Measurements from ENCODE around the gene ASF1A.

The ASF1A gene

DNA sequence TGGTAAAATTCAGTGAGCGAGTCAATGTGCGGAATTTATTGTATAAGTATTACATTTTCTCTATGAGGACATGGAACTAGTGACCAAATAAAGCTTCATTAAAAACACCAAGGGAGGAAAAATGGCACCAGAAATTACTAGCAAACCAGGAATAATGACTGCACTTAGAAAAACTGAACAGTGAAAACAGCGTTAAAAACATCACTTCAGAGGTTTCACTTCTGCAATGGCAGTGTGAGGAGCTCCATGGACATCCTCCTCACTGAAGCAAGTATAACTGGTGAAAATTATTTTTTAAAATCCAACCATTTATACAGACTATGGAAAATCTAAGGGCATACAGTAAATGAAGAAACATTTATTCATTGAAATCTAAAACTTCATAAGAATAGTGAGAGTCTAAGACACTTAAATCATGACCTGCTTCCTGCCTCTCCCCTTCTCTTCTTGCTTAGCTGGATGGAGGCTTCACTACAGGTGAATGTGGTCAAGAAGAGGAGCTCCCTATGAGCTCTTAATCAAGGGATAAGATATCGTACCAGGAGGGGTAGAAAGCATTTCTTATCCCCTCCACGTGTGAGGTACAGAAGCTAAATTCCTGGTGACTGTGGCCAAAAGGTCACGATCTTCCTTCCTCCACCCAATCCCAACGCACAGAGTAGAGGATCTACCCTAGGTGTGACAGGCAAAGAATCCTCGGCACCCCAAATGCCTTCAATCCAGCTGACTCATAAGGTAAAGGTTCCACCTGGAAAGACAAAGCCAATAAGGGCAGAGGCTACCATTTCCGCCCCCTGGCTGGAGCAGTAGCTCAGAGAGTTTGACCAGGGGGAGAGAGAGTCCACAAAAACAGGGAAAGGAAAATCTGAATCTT, 12.3 kb upstream of the ASF1A start:
- no peak for DNase-seq (ENCODE audit: low read depth)

DNA sequence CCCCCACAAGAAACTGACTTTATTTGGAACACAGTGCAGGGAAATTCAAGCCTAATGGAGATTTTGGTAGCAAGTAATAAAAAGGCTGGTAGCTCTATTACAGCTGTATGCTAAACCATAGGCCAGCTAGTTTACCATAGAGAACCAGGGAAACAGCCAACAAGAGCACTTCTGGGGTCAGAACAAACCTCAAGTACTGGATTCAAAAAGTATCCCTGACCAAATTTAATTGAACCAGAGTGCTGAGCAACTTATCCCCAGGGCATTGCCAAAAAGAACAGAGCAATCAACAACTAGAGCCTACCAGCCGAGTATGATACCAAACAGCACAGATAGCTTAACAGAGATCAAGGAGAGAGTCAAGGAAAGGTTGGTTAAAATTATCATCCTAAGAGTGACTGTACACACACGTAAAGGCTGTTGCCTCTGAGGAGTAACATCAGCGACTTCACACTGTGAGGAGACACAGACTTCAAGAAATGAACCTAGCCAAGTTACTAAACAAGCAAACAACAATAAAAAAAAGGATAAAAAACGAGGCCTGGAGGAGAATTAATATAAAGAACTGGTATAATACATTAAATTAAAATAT, 11.5 kb upstream of the ASF1A start:
- no peak for DNase-seq (ENCODE audit: low read depth)

DNA sequence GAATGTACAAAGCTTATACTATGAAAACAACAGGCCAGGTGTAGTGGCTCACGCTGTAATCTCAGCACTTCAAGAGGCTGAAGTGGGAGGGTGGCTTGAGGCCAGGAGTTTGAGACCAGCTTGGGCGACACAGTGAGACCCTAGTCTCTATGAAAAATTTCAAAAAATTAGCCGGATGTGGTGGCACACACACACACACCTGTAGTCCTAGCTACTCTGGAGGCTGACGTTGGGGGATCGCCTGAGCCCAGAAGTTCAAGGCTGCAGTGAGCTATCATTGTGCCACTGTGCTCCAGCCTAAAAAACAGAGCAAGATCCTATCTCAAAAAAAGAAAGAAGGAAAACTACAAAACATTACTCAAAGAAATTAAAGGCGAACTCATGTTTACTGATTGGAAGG, 7.3 kb upstream of the ASF1A start:
- DNase-seq (ENCODE audit: low read depth), result no peak

DNA sequence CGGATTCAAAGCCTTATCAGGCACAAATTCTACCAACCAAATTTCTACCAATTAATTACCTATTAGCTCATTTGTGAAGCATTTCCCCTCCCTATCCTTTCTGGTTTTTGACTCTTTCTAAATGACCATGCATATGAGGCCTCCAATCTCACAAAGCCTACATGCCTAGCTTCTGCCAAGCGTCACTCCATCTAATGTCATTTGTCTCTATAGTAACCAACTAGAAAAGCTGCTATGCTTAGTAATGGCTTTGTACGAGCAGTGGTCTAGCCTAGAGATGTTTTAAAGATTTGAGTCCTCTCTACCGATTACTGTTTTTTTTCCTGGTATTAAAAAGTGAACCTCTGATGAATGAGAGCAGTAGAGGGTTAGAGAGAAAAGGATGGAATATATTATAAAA, 4.8 kb upstream of the ASF1A start:
- no peak for DNase-seq (ENCODE audit: low read depth)

DNA sequence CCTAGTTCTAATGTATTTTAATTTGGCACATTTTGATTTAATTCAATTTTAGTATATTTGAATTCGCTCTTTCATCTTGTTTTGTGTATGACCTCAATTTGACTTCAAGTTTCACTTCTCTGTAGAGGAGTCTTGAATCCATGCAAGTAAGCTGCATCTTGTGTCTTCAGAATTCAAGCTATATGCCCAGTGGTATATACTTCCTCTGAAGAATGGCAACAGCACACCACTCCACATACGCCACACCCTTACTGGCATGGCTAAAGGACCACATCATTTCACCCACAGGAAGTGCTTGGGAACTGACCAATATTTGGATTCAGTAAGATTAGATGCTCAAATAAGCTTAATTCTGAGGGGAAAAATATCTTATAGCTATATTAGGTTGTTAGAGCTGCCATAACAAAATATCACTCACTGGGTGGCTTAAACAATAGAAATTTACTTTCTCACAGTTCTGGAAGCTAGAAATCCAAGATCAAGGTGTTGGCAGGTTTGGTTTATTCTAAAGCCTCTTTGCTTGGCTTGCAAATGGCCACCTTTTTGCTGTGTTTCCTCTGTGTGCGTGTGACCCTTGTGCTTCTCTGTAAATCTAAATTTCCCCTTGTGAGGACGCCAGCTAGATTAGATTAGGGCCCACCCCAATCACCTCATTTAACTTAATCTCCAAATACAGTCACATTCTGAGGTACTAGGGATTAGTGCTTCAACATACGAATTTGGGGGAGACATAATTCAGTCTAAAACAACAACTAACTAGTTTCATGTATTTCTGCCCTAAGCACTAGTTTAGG, 2.8 kb upstream of the ASF1A start:
- no peak for DNase-seq (ENCODE audit: low read depth)

DNA sequence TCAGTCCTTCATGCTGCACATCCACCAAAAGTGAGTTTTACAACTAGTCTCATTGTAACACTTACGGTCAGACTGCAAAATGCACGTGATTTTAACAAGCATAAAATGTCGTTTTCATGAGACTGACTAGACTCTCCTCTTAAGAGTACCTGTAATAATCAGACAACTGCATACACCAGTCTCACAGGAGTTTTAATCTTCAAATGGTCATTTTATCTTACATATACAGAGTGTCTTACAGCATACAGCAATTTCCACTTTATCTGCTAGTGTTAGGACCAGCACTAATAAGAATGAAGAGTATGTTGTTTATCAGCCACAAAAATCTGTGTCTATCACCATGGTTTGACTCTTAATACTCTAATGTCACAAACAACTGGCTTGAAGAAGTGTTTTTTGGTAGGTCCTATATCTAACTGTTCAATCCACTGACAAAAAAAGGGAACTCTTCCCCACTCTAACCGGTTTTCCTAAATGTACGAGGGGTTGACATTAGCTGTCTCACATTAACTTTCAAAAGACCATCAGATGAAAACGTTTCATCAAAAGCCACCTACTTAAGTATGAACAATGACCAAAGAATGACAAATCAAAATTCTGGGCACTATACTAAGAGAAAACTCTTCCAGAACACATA, 1.5 kb upstream of the ASF1A start:
- DNase-seq (ENCODE audit: low read depth), result no peak

DNA sequence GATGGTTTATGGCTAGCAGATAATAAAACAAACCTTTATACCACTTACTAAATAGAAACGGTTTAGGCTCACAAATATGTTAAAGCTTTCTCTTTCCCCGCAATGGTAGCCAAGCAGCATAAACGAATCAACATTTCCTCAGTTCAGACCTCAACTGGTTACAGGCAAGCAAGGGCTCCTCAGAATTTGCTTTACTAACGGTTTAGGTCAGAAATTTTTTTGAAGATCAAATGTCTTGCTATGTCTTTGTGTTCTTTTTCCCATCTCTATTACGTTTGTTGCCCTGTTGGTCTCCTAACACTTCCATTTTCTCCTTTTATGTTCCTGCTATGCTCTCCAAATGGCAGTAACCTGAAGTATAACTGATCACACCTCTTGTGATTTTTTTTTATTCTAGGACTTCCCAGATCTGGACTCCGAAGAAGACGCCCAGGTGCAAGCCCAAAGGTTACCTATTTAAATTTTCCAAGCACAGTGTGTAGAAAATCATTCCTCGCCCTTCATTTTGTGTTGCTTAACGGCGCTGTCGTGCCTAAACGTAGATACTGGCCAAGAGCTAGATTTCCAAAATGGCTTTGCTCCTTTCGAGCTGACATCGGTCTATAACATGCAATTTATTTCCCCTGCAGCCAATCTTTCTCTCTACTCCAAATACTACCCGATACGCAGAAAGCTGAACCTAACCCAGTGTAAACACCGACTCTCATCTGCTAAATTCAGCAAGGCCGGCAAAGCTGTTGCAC, 717 bp upstream of the ASF1A start:
- peak; percentile 68 for DNase-seq (ENCODE audit: low read depth)

DNA sequence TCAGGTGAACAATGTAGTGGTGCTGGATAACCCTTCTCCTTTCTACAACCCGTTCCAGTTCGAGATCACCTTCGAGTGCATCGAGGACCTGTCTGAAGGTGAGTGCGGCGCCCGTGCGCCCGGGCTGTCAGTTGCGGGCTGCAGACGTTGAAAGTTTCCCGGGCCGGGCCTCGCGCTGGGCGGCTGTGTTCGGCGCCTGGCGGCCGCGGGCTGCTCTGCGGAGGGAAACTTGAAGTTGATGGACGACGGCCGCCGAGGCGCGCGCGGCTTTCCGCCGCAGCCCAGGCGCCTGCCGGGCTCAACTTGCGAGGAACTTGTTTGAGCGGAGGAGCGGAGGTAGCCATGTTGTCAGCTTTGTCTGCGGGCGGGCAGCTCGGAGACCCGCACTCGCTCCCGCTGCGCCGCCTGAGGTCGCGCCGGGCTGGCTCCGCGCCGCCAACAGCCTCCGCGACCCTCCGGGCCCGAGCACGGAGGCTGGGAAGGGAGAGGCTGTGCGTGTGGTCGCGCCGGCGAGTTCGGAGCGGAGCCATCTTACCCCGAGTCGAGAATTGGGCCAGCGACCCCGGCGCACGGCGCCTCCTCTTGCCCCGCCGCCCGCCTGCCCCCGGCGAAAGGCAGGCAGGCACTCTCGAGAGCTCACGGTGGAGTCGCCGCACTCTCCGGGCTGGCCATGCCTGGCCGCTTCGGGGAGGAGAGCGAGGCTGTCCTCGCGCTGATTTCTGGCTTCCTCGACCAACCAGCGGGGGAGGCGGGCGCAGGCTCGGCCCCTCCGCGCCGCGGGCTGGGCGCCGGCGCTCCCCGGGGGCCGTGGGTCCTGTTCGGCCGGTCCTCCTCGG, 691 bp downstream of the ASF1A start:
- no peak for DNase-seq (ENCODE audit: low read depth)

DNA sequence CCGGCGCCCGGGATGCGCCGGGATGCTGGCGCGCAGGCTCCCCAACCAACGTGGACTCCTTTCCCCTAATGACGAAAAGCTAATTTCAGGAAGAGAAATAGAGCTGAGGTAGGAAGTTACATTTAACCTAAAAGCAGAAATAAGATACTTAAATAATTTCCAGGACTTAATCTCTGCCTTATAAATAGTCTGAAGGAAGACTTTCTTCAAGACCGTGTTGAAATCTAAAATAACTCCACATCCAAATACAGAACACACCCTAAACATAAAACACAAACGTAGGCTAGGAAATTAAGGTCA, 1.3 kb downstream of the ASF1A start:
- no peak for DNase-seq (ENCODE audit: low read depth)

DNA sequence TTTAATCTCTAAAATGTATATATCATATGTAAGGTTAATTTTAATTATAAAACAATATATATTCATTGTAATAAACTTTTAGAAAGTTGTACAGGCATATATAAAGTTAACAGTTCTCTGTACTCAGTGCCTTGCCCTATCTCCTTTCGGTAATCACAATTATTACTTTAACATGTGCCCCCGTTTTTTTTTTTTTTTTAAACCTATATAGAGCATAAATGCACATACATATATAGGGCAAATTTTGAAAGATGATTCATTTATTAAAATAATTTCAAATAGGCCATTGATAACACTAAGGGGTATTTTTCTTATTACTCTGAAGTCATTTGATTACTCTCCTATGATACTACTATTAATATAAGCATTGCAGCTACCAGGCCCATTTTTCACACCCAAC, 1.9 kb downstream of the ASF1A start:
- no peak for DNase-seq (ENCODE audit: low read depth)

DNA sequence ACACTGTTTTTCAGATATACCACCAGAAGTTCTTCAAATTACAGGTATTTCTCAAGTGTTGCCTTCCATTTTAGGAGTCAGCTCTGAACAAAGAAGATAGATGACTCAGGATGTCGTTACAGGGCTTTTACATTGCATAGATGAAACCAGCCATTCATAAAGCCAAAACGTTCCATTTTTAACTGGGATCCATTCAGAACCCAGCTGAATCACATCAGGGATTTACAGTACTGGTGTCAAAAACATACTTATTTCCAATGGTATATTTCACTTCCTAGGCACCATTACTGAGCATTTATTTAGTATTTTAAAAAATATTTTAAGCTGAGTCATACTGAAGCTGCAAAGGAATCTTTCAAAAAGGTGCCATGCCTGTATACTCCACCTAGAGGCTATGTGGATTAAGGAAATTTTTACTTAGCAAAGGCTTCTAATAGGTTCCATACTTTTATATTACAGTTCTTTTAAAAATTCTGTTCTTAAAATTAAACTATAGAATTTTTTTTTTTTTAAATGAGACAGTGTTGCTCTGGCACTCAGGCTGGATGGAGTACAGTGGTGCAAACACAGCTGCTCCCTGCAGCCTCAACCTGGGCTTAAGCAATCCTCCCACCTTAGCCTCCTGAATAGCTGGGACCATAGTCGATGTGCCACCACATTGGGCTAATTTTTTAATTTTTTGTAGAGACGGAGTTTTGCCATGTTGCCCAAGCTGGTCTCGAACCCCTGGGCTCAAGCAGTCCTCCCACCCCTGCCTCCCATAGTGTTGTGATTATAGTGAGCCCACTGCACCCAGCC, 2.6 kb downstream of the ASF1A start:
- DNase-seq (ENCODE audit: low read depth), result peak; percentile 56

DNA sequence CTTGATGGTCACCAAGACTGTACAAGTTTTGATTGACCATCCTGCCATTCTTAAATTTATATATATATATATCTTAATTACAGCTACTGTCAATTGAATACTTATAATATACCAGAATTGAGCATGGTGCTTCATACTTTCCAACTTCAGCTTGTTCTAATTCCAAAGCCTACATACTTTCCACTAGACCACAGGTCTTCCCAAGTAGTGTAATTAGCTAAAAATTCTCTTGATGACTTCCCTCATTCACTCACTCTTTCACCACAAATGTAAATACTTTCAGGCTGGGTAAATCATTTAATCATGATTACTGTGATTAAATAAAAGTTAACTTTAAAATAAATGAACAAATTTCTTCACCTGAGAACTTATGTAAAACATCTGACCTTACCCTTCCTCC, 3.4 kb downstream of the ASF1A start:
- no peak for DNase-seq (ENCODE audit: low read depth)

DNA sequence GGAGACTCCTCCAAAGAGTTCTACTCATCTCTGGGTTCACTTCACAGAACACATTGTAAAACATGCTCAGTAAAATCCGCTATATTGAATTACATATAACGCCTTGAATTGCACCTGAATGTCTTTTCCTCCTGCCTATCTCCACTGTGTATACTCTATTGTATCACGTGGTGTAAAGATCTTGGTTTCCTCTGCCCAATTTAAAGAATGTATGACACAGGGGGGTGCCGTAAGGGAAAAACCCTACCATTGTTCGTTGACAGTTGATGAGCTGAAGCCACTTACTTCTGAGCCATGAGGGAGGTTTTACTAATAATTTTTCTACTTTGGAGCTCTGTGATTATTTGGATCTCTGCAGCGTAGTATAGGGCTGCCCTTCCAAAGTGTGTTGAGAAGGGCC, 6.0 kb downstream of the ASF1A start:
- DNase-seq (ENCODE audit: low read depth), result no peak

DNA sequence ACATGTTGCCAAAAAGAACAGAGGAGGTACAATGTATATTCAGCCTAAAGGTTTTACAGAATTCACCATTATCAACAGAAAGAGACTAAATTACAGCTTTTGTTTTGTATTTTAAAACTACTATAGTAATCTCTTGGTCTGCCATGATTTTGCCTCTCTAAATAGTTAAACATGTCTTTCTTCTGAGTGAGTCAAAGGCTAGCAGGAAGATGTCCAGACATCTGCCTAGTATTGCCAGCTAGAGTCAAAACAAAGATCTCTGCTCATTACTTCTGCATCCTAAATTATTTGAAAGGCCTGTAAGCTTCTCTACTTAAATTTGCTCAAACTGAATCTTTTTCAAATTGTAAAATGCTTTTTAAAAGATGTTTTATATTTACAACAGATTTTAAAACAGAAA, 8.8 kb downstream of the ASF1A start:
- no peak for DNase-seq (ENCODE audit: low read depth)

DNA sequence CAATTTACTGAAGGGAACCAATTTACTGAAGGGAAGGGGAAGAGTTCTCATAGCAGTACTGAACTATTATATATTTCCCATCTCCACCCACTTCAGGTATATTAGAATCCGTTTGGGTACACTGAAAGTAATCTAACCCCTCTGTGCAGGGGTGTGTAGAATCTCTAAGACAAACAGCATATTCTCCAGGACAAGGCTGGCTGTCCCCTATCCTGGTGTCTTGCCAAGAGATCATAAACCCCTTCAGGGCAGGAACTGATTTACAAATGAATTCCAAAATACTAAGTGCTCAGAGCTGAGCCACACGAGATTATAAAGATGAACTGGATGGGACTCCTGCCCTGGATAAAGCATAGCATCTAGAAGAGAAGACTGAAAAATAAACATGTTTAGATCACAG, 9.2 kb downstream of the ASF1A start:
- no peak for DNase-seq (ENCODE audit: low read depth)

DNA sequence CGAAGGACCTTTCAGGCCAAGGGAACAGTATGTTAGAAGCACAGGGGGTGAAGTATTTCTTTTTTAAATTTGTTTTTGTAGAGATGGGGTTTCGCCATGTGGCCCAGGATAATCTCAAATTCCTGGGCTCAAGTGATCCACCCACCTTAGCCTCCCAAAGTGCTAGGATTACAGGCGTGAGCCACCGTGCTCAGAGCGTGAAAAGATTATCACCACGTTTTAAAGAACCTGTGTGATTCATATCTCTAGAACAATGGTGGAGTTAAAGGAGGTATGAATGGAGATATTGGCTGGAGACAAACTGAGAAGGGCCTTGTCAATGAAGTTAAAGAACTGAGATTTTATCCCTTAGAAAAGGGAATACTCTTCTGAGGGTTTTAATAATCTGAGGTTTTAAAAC, 9.7 kb downstream of the ASF1A start:
- no peak for DNase-seq (ENCODE audit: low read depth)

DNA sequence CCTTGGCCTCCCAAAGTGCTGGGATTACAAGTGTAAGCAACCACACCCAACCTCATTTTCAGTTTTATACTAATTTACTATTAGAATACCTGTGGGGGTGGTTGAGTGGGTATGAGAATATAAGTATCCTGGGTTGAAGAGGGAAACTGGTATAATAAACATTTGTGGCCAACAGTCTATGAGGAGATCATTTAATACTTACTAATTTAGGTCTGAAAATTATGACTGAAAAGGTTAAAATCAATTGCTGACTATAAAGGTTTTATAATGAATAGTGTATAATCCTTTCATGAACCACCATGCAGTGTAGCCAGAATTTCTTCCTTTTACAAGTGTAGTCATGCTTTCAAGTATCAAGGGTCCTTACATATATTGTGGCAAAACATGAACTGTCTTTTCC, 11.1 kb downstream of the ASF1A start:
- DNase-seq (ENCODE audit: low read depth), result no peak

DNA sequence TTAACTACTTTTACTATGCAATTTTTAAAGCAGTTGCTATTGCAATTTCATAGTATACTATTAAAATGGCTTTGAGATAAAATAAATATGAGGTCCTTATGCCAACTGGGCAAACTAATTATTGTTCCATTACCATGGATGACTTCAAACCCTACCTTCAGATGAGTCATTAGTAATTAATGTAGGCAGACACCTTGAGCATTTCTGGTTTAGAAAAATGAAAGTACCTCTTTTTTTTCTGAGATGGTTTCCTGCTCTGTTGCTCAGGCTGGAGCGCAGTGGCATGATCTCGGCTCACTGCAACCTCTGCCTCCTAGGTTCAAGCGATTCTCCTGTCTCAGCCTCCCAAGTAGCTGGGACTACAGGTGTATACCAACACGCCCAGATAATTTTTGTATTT, 11.9 kb downstream of the ASF1A start:
- DNase-seq (ENCODE audit: low read depth), result no peak

DNA sequence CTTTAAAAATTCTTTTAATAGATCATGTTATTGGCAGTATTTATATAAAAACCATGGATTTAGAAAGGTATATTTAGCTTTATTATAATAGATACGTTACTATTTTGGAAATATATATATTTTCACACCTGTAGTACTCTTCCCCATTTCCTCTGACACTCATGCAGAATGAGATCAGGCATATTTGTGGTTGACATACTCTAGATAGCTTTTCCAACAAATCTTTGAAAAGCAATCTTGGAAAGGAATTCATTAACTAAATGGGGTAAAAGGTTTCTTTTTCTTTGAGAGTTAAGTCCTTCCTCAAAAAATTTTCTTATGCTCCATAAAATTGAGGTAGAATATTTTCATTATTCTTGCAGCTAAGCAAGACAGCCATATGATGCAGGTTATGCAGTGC, 14.5 kb downstream of the ASF1A start:
- DNase-seq (ENCODE audit: low read depth), result no peak

DNA sequence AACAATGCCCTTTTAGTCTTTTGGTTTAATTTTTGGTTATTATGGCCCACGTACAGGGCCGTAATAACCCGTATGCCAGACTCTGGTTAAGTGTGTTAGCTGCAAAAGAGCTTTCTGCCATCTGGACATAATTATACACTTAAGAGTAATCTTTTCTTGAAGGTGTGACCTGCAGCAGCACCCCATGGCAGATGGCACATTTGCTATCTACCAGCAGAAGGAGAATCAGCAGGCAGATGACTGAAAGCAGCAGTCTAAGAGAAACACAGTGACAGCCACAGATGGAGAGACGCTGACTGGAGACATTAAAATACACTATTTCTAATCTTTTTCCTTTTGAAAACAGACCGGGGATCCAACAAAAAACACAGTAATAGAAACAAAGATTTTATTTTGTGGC, 18.7 kb downstream of the ASF1A start:
- no peak for DNase-seq (ENCODE audit: low read depth)

All from HS-5 (cell line).